ENCODE data around the gene CRTAC1.

- TF ChIP-seq CTCF (conservative IDR thresholded peaks at IDR 0.05) (no peak), ZFX (IDR thresholded peaks at IDR 0.05) (no peak)
Measured at GRCh38 chr10:97896756-97897358, 133.6 kb downstream of the CRTAC1 start.
